Stimulated activated CD8-positive, alpha-beta memory T cell treated with anti-CD3 and anti-CD28 coated beads, Interleukin-4, amount 100 ng/mL, for 4 hours (primary cell): ENCODE results near the gene LLGL1.

ENCODE experiments used
- DNase-seq, 2 donors: peaks; one replicate each; pipeline ENCODE4 v3.0.0-alpha.2; 2020; ENCODE audit warnings: low read depth in 2 of 2, low spot score in 1 of 2

LLGL1 gene

DNA sequence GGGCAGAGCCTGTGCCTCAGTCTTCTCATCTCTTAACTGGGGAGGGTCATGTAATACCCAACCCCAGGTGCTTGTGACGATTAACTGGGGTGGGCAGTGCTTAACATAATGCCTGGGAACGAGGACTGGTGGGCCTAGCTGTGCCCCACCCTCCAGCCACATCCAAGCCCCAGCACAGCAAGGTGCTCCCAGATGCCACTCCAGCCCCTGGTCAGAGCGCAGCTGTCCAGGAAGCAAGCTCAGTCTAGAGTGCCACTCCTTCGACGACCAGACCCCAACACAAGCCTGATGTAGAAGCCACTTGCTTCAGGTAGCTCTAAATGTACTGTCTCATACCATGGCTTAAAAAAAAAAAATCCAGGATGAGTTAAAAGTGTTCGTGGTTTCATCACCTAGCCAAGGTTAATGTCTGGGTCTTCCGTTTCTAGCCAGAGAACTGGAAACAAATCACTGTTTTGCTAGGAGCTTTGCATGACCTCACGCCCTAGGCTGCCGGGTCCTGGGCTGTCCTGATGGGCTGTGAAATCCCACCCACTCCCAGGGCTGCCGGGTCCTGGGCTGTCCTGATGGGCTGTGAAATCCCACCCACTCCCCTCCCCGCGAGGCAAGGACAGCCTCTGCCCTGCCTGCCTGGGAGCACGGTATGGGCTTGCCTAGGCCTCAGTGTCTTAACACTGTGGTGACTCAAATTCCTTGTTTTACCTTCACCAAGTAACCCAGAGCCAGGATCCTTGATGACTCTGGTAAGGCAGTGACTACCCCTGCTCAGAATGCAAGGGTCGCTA lies 42.7 kb downstream of the LLGL1 start:
- DNase-seq: no peak

DNA sequence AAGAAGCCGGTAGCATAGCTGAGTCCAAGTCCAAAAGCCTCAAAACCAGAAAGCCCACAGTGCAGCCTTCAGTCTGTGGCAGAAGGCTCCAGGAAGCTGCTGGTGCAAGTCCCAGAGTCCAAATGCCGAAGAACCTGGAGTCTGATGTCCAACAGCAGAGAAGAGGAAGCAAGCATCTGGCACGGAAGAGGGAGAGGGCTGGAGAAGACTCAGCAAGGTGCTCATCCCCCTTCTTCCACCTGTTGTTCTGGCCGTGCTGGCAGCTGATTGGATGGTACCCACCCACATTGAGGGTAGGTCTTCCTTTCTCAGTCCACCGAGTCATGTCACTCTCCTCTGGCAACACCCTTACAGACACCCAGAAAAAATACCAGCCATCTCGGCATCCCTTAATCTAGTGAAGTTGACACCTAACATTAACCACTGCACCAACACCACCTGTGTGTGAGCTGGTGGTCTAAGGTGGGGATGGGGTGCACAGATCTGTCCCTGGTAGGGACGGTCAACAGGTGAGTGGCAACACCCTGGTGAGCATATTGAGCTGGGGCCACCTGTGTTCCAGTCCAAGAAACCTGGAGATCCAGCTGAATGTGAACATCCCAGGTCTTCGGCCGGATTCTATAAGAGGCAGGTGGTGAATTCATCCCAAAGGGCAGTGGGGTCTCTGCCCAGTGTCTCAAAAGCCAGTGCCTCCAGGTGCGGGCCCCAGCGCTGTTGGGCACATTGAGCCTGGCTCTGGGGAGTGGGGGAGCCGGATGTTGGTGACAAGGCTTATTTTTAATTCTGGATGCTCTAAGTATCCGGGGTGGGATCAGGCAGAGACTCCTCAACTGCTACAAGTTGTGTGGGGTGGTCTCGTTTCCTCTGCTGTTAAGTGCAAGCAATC lies 44.9 kb downstream of the LLGL1 start:
- DNase-seq: no peak

DNA sequence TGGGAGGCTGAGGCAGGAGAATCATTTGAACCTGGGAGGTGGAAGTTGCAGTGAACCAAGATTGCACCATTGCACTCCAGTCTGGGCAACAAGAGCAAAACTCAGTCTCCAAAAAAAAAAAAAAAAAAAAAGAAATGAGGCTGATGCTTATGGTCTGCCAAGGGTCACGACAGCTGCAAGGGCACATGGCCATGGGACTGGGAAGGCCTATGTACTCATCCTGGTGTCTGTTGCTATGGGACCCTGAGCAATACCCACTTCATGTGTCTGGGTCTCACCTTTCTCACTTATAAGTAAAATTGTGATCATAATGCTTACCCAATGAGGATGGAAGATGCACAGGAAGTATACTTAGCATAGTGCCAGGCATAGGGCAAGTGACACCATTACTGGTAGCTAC lies 51.6 kb downstream of the LLGL1 start:
- DNase-seq: no peak

GRCh38 chr17:18278867-18279266 lies 53.4 kb downstream of the LLGL1 start:
- no peak for DNase-seq

DNA sequence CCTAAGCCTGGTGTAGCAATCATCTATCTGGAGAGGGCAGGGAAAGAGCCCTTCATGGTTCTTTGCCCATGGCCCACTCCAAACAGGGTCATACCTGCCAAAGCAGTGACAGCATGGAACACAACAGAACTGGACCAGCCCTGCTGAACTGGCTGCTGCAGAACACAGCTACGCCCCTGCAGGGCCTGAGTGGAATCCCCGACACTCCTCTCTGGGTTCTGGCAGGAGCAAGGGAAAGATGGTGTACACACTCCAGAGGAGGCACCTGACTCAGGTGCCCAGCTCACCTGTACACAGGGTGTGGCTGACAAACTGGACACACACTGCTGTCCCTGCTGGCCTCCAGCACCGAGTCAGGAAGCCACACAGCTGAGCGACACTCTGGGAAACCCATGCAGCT lies 54.8 kb downstream of the LLGL1 start:
- no peak for DNase-seq

- DNase-seq: no peak
Measured at GRCh38 chr17:18280766-18281371, 55.4 kb downstream of the LLGL1 start.

- no peak for DNase-seq
Measured at GRCh38 chr17:18281788-18282187, 56.4 kb downstream of the LLGL1 start.

DNA sequence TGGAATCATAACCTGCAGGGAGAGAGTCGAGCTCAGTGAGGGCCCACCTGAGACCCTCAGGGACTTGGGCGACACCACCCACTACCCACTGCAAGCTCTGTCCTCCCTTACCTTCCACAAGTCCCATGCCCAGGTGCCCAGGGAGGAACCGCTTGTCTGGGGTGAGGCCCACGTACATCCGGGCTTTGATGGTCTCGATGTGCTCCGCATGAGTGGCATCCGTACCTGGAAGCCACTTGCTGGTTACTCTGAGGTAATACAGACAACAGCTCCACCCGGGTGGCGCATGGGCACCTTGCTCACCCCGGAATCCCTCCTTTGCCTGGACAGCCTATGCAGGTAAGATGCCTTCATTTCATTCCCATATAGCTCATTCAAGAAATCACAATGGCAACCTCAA lies 59.9 kb downstream of the LLGL1 start:
- no peak for DNase-seq

DNA sequence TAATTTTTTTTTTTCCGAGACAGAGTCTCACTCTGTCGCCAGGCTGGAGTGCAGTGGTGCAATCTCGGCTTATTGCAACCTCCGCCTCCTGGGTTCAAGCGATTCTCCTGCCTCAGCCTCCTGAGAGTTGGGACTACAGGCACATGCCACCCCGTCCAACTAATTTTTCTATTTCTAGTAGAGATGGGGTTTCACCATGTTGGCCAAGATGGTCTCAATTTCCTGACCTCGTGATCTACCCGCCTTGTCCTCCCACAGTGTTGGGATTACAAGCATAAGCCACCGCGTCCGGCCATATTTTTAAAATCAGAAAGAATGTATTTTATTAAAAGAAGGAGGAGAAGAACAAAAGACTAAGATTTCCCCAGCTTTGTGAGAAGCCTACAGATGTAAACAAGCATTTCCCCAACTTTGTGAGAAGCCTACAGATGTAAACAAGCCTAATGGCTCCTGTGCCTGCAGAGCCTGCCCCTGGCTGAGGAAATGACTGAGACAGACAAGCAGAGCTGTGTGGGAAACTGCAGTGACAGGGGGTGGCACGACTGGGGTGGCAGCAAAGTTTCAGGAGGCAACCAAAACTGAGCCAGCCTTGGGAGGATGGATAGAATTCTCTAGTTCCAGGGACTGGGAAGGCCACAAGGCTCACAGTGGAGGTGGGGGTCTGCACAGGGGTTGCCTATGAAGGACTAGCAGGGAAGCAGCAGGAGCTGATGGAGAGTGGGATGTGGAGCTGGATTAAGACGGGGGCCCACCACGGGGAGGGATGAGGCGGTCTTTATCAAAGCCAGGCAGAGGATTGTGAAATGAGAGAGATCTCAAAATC lies 66.5 kb downstream of the LLGL1 start:
- no peak for DNase-seq
